ENCODE data around the gene COG5.

COG5 gene

GRCh38 chr7:107593025-107593410 lies 29.3 kb upstream of the COG5 start:
- Histone ChIP-seq H3K9ac (ENCODE audit: low read length) (no peak overlapping the region), H3K36me3 (ENCODE audit: control insufficient read depth in 1 of 2, insufficient read depth in 2 of 2, low read depth in 1 of 2, low read length in 2 of 2) (peaks cover 8 to 41% of the 10 kb centered on the region in 2 experiments), H2BK15ac (ENCODE audit: low read depth, poor library complexity, severe bottlenecking) (no peak overlapping the region), H3K18ac (ENCODE audit: low read depth in 1 of 2, low read length in 2 of 2) (no peak overlapping the region), H2AFZ (ENCODE audit: low read depth, low read length) (no peak overlapping the region), H3K4me1 (ENCODE audit: control insufficient read depth, insufficient read depth, low read depth, low read length) (no peaks in the 10 kb centered on the region), H3K79me1 (replicated peaks; ENCODE audit: low read length, poor library complexity, severe bottlenecking) (peaks cover 8% of the 10 kb centered on the region), H3K14ac (ENCODE audit: low read length in 2 of 2) (no peak overlapping the region), H4K8ac (ENCODE audit: low read length) (no peak overlapping the region), H2BK120ac (ENCODE audit: low read depth, low read length) (no peak overlapping the region), H2BK12ac (ENCODE audit: low read length in 2 of 2) (no peak overlapping the region), H2AK5ac (ENCODE audit: low read length, severe bottlenecking) (no peak overlapping the region), H3K4me2 (ENCODE audit: low read length, poor library complexity, severe bottlenecking) (no peak overlapping the region), H3K4me3 (ENCODE audit: insufficient read depth in 1 of 2, low read depth in 1 of 2, low read length in 2 of 2) (no peak overlapping the region), H3K9me3 (ENCODE audit: control insufficient read depth, low read length) (no peaks in the 10 kb centered on the region), H3K23ac (ENCODE audit: low read length in 2 of 2) (no peak overlapping the region), H4K91ac (ENCODE audit: low read length) (no peak overlapping the region), H2BK5ac (ENCODE audit: low read depth, low read length, poor library complexity, severe bottlenecking) (no peak overlapping the region), H3K27me3 (ENCODE audit: control insufficient read depth in 1 of 2, insufficient read depth in 1 of 2, low read length in 2 of 2) (no peaks in the 10 kb centered on the region), H3K27ac (ENCODE audit: low read length, poor library complexity, severe bottlenecking) (no peak overlapping the region), H3K4ac (ENCODE audit: low read depth in 1 of 2, low read length in 2 of 2) (no peak overlapping the region)
- DNase-seq, result no peak
- 91% methylated on average over 1 of the region's 1 CpG for WGBS

- no peak overlapping the region for H2BK12ac ChIP-seq (ENCODE audit: low read length in 2 of 2)
- H3K36me3 ChIP-seq (ENCODE audit: control insufficient read depth in 1 of 2, insufficient read depth in 2 of 2, low read depth in 1 of 2, low read length in 2 of 2), result peaks cover 8 to 37% of the 10 kb centered on the region in 2 experiments
- no peaks in the 10 kb centered on the region for H3K9me3 ChIP-seq (ENCODE audit: control insufficient read depth, low read length)
- H2BK5ac ChIP-seq (ENCODE audit: low read depth, low read length, poor library complexity, severe bottlenecking), result no peak overlapping the region
- no peak overlapping the region for H3K9ac ChIP-seq (ENCODE audit: low read length)
- H3K4me3 ChIP-seq (ENCODE audit: insufficient read depth in 1 of 2, low read depth in 1 of 2, low read length in 2 of 2), result no peak overlapping the region
- H3K27me3 ChIP-seq (ENCODE audit: control insufficient read depth in 1 of 2, insufficient read depth in 1 of 2, low read length in 2 of 2), result no peaks in the 10 kb centered on the region
- peaks cover 8% of the 10 kb centered on the region for H3K79me1 ChIP-seq (replicated peaks; ENCODE audit: low read length, poor library complexity, severe bottlenecking)
- no peak overlapping the region for H3K27ac ChIP-seq (ENCODE audit: low read length, poor library complexity, severe bottlenecking)
- no peak overlapping the region for H3K4me2 ChIP-seq (ENCODE audit: low read length, poor library complexity, severe bottlenecking)
- 98% methylated on average over 5 of the region's 5 CpGs for WGBS
- H3K23ac ChIP-seq (ENCODE audit: low read length in 2 of 2), result no peak overlapping the region
- DNase-seq, result no peak
- no peak overlapping the region for H2BK120ac ChIP-seq (ENCODE audit: low read depth, low read length)
- no peak overlapping the region for H4K91ac ChIP-seq (ENCODE audit: low read length)
- H2AFZ ChIP-seq (ENCODE audit: low read depth, low read length), result no peak overlapping the region
- no peak overlapping the region for H3K18ac ChIP-seq (ENCODE audit: low read depth in 1 of 2, low read length in 2 of 2)
- H3K14ac ChIP-seq (ENCODE audit: low read length in 2 of 2), result no peak overlapping the region
- H3K4me1 ChIP-seq (ENCODE audit: control insufficient read depth, insufficient read depth, low read depth, low read length), result no peaks in the 10 kb centered on the region
- no peak overlapping the region for H2BK15ac ChIP-seq (ENCODE audit: low read depth, poor library complexity, severe bottlenecking)
- no peak overlapping the region for H3K4ac ChIP-seq (ENCODE audit: low read depth in 1 of 2, low read length in 2 of 2)
- H2AK5ac ChIP-seq (ENCODE audit: low read length, severe bottlenecking), result no peak overlapping the region
- no peak overlapping the region for H4K8ac ChIP-seq (ENCODE audit: low read length)
Observed at GRCh38 chr7:107592361-107593024, 28.8 kb upstream of the COG5 start.

- Histone ChIP-seq H3K4me1 (ENCODE audit: control insufficient read depth, insufficient read depth, low read depth, low read length) (no peaks in the 10 kb centered on the region), H3K9ac (ENCODE audit: low read length) (no peak overlapping the region), H2BK12ac (ENCODE audit: low read length in 2 of 2) (no peak overlapping the region), H3K4me2 (ENCODE audit: low read length, poor library complexity, severe bottlenecking) (no peak overlapping the region), H3K4ac (ENCODE audit: low read depth in 1 of 2, low read length in 2 of 2) (no peak overlapping the region), H2BK5ac (ENCODE audit: low read depth, low read length, poor library complexity, severe bottlenecking) (no peak overlapping the region), H3K27ac (ENCODE audit: low read length, poor library complexity, severe bottlenecking) (no peak overlapping the region), H3K4me3 (ENCODE audit: insufficient read depth in 1 of 2, low read depth in 1 of 2, low read length in 2 of 2) (no peak overlapping the region), H3K14ac (ENCODE audit: low read length in 2 of 2) (no peak overlapping the region), H4K8ac (ENCODE audit: low read length) (no peak overlapping the region), H3K79me1 (replicated peaks; ENCODE audit: low read length, poor library complexity, severe bottlenecking) (peaks cover 12% of the 10 kb centered on the region), H2BK15ac (ENCODE audit: low read depth, poor library complexity, severe bottlenecking) (no peak overlapping the region), H3K18ac (ENCODE audit: low read depth in 1 of 2, low read length in 2 of 2) (no peak overlapping the region), H3K23ac (ENCODE audit: low read length in 2 of 2) (no peak overlapping the region), H2BK120ac (ENCODE audit: low read depth, low read length) (no peak overlapping the region), H3K36me3 (ENCODE audit: control insufficient read depth in 1 of 2, insufficient read depth in 2 of 2, low read depth in 1 of 2, low read length in 2 of 2) (peaks cover 11 to 34% of the 10 kb centered on the region in 2 experiments), H2AK5ac (ENCODE audit: low read length, severe bottlenecking) (no peak overlapping the region), H3K27me3 (ENCODE audit: control insufficient read depth in 1 of 2, insufficient read depth in 1 of 2, low read length in 2 of 2) (no peaks in the 10 kb centered on the region), H3K9me3 (ENCODE audit: control insufficient read depth, low read length) (no peaks in the 10 kb centered on the region), H4K91ac (ENCODE audit: low read length) (no peak overlapping the region), H2AFZ (ENCODE audit: low read depth, low read length) (no peak overlapping the region)
- DNase-seq, result no peak
- WGBS, result 95% methylated on average over 3 of the region's 3 CpGs
Observed at GRCh38 chr7:107591421-107591820, 27.7 kb upstream of the COG5 start.

- H3K9ac ChIP-seq (ENCODE audit: low read length), result no peak overlapping the region
- H3K4ac ChIP-seq (ENCODE audit: low read depth in 1 of 2, low read length in 2 of 2), result no peak overlapping the region
- no peak overlapping the region for H3K23ac ChIP-seq (ENCODE audit: low read length in 2 of 2)
- no peak overlapping the region for H4K91ac ChIP-seq (ENCODE audit: low read length)
- DNase-seq, result no peak
- H4K8ac ChIP-seq (ENCODE audit: low read length), result no peak overlapping the region
- no peak overlapping the region for H3K27ac ChIP-seq (ENCODE audit: low read length, poor library complexity, severe bottlenecking)
- no peaks in the 10 kb centered on the region for H3K27me3 ChIP-seq (ENCODE audit: control insufficient read depth in 1 of 2, insufficient read depth in 1 of 2, low read length in 2 of 2)
- no peak overlapping the region for H2BK15ac ChIP-seq (ENCODE audit: low read depth, poor library complexity, severe bottlenecking)
- no peak overlapping the region for H2AFZ ChIP-seq (ENCODE audit: low read depth, low read length)
- no peak overlapping the region for H2BK120ac ChIP-seq (ENCODE audit: low read depth, low read length)
- no peaks in the 10 kb centered on the region for H3K4me1 ChIP-seq (ENCODE audit: control insufficient read depth, insufficient read depth, low read depth, low read length)
- H3K9me3 ChIP-seq (ENCODE audit: control insufficient read depth, low read length), result no peaks in the 10 kb centered on the region
- no peak overlapping the region for H2AK5ac ChIP-seq (ENCODE audit: low read length, severe bottlenecking)
- H2BK5ac ChIP-seq (ENCODE audit: low read depth, low read length, poor library complexity, severe bottlenecking), result no peak overlapping the region
- H3K4me2 ChIP-seq (ENCODE audit: low read length, poor library complexity, severe bottlenecking), result no peak overlapping the region
- peaks cover 22% of the 10 kb centered on the region for H3K79me1 ChIP-seq (replicated peaks; ENCODE audit: low read length, poor library complexity, severe bottlenecking)
- H3K4me3 ChIP-seq (ENCODE audit: insufficient read depth in 1 of 2, low read depth in 1 of 2, low read length in 2 of 2), result no peak overlapping the region
- H3K36me3 ChIP-seq (ENCODE audit: control insufficient read depth in 1 of 2, insufficient read depth in 2 of 2, low read depth in 1 of 2, low read length in 2 of 2), result peaks cover 10 to 46% of the 10 kb centered on the region in 2 experiments
- no peak overlapping the region for H2BK12ac ChIP-seq (ENCODE audit: low read length in 2 of 2)
- H3K14ac ChIP-seq (ENCODE audit: low read length in 2 of 2), result no peak overlapping the region
- WGBS, result 100% methylated on average over 2 of the region's 5 CpGs
- H3K18ac ChIP-seq (ENCODE audit: low read depth in 1 of 2, low read length in 2 of 2), result no peak overlapping the region
Observed at GRCh38 chr7:107588529-107589130, 24.9 kb upstream of the COG5 start.

Data from mesenchymal stem cell (in vitro differentiated cells and primary cell).